Inferior parietal cortex (tissue), 1 donor: ENCODE results near the gene HOXB1.
"Not testable (repeated sequence)": the region's sequence is repeated elsewhere in the genome, so short reads cannot be mapped to it uniquely, and the experiment has no call there.

Experiments
- DNase-seq: peaks from one replicate; pipeline ENCODE4 v3.0.0-alpha.2; 2016; ENCODE audit errors: extremely low spot score

The HOXB1 gene

DNA sequence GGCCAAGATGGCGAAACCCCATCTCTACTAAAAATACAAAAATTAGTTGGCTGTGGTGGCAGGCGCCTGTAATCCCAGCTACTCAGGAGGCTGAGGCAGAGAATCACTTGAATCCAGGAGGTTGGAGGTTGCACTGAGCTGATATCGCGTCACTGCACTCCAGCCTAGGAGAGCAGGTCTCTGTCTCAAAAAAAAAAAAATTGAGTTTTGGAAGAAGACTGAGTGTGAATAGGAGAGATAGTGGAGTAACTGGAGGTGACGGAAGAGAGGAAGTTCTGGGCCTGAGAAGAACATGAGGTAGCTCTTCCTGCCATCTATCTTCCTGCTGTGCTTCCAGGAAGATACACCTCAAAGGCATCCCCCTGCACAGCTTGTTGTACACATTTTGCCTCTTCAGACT is 11.4 kb downstream of the HOXB1 start:
- no peak for DNase-seq

DNA sequence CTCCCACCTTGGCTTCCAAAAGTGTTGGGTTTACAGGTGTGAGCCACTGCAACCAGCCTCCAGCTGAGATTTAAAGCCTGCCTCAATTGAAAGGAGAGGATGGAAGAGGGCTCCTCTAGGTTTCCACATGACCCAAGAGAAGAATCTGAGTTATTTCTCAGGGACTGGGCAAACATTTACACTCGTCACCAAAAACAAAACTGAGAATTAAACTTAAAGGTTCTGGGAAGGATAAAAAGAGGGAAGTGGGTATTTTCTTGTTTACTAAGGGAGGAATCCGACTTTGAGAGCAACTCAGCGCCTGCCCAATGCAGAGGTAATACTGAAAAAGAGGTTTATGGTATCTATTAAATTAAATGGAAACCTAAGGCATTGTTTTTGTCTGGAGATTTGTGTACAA is 13.3 kb downstream of the HOXB1 start:
- DNase-seq: no peak

- no peak for DNase-seq
Observed at GRCh38 chr17:48515925-48516900, 14.6 kb downstream of the HOXB1 start.

DNA sequence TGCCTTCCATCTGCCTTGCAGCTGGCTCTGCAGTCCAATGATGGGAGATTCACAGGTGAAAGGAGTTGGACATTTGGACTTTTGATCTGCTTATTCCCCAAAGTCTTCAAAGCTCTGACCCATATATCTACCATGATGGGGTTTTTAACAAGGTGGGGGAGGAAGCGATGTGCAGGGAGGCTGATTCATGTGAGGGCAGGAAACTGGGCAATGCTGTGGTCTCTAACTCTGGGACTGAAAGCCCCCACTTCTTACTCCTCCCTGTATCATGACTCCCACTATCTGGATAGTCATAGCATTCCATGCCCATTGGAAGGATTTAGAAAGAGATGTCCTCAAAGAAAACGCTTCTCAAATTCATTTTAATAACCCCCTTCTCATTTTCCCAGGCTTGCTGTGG is 16.3 kb downstream of the HOXB1 start:
- DNase-seq: no peak

- no peak for DNase-seq
Observed at GRCh38 chr17:48513666-48514455, 16.9 kb downstream of the HOXB1 start.

- no peak for DNase-seq
Observed at GRCh38 chr17:48513097-48513496, 17.7 kb downstream of the HOXB1 start.

DNA sequence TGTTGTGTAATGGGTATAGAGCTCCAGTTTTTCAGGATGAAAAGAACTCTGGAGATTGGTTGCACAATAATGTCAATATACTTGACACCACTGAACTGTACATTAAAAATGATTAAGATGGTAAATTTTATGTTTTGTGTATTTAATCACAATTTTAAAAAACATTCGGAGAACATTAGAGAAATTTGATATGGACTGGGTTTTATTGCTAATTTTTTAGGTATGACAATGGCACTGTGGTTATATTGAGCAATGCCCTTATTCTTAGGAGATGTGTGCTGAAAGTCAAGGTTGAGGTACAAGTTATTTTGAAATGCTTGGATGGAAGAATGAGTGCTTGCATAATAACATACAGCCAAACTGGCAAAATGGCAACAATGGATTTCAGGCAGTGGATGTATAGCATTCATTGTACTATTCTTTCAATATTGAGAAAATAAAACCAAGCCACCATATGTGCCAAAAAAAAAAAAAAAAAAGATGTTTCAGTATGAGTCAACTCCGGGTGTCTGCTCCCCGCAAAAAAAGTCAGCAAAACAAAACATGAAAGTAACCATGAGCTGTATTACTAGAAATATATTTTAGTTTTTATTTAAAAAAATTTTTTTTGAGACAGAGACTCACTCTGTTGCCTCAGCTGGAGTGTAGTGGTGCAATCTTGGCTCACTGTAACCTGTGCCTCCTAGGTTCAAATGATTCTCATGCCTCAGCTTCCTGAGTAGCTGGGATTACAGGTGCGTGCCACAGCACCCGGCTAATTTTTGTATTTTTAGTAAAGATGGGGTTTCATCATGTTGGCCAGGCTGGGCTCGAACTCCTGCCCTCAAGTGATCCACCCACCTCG is 19.8 kb downstream of the HOXB1 start:
- DNase-seq: no peak

- DNase-seq: no peak
Observed at GRCh38 chr17:48510381-48510760, 20.4 kb downstream of the HOXB1 start.

- DNase-seq: not testable (repeated sequence)
Observed at GRCh38 chr17:48509708-48510107, 21.1 kb downstream of the HOXB1 start.

DNA sequence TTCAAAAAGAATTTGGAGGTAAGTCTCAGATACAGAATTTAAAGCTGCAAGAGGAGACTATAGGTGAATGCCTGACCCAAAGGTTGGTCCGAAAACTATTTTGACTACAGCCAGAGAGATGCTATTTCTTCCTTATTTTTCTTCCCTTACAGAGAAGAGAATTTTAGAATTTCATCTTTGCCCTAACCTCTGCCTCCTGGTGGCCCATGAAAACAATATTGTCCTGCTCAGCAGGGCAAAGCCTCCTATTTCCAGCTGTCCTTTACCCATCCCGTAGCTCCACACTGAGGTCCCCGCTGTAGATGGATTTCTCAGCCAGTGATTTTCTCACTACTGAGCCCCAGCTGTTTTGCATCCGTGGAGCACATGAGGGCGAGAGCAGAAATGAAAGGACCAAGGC is 24.6 kb downstream of the HOXB1 start:
- no peak for DNase-seq

DNA sequence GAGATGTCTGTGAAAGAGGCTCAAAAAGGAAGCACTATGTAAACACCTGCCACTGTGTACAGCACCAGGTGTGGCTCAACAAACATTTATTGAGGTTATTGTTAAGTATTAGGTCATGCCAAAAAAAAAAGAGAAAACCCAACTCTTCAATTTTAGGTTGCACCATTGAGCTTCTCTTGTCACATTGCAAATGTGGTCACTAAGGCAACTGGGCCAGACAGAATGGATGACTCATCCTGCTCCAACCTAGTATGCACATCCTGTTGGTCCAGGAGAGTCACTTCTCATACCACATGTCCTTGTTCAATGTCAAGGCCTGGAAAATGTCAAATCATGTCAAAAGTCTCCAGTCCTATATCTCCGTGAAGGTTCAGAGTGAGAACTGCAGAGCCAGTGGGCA is 25.0 kb downstream of the HOXB1 start:
- no peak for DNase-seq

DNA sequence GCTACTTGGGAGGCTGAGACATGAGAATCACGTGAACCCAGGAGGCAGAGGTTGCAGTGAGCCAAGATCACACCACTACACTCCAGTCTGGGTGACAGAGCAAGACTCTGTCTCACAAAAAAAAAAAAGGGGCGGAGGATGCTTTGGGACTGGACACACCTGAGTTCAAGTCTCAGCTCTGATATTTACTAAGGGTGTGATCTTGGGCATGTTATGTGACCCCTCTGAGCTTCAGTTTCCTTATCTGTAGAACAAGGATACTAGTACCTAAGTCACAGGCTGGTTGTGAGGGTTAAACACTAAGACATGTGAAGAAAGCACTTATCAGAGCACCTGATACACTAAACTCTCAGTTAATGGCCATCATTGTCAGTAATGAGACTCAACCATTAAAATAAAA is 25.9 kb downstream of the HOXB1 start:
- DNase-seq: no peak

GRCh38 chr17:48503747-48504146 is 27.1 kb downstream of the HOXB1 start:
- DNase-seq: no peak

DNA sequence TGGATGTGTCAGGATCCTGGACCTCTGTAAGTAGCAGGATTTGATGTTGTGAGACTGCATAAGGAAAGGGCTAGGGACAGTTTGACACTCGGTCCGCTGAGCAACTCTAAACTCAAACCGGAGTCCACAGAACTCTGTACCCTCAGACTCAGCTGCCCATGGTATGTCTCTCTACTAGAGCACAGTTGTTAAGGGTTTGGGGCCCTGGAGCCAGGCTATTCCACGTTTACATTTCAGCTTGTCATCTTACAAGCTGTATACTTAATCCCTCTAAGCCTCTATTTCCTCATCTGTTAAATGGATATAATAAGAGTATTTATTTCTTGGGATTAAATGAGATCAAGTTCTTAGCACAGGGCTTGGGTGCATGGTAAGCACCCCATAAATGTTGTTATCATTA is 27.9 kb downstream of the HOXB1 start:
- DNase-seq: no peak

DNA sequence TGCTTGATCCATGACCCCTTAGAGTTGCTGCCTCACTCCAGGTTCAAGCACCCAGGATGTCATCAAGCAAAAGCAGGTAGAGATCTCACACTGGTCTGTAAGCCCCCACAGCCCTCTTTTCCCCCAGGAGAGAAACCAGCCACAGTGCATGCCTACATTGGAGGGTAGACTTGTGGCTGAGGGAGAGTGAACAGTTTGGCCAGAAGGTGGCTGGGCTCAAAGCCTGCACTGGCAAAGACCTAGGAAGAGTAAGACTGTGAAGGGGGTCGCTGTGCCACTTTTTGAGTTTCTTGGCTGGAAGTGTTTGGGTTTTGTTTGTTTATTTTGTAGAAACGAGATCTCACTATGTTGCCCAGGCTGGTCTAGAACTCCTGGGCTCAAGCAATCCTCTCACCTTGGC is 28.5 kb downstream of the HOXB1 start:
- DNase-seq: no peak

GRCh38 chr17:48500435-48501426 is 30.1 kb downstream of the HOXB1 start:
- DNase-seq: no peak

- DNase-seq: no peak
Observed at GRCh38 chr17:48499735-48500434, 30.9 kb downstream of the HOXB1 start.

GRCh38 chr17:48499248-48499647 is 31.6 kb downstream of the HOXB1 start:
- DNase-seq: no peak

- no peak for DNase-seq
Observed at GRCh38 chr17:48498164-48498850, 32.5 kb downstream of the HOXB1 start.
